ENCODE results near the gene DNAJC4.

GRCh38 chr11:64256300-64256699, 26.0 kb downstream of the DNAJC4 start:
- TF ChIP-seq EZH2 (IDR thresholded peaks at IDR 0.05; ENCODE audit: low read length, missing control alignments) (no peak), CTCF (conservative IDR thresholded peaks at IDR 0.05 in 1 of 2, IDR thresholded peaks at IDR 0.05 in 1 of 2; ENCODE audit: low read depth in 1 of 2, low read length in 2 of 2) (no peak)

Data from fibroblast of lung (primary cell).